Naive thymus-derived CD4-positive, alpha-beta T cell (primary cell): ENCODE results near the gene MC2R. TPM values are rescaled to one million over a fixed set of nuclear protein-coding genes. Genes with fewer than 3 reads are reported as not detected.
"Not testable (repeated sequence)": the region's sequence is repeated elsewhere in the genome, so short reads cannot be mapped to it uniquely, and the experiment has no call there.

ENCODE experiments used
- ATAC-seq: fragments of 150-1000 bp; cut with Tn5 transposase; 2 replicates; pipeline ENCODE4 v1.10.0; 2021; ENCODE audit warnings: mild to moderate bottlenecking, moderate library complexity
- CTCF ChIA-PET: fragments of 350-600 bp; sonication (Branson Sonifier 250); formaldehyde crosslinking; loops from one replicate; lab custom pipeline; 2021; ENCODE audit warnings: antibody characterized with exemption; lab: Charles Lee
- POLR2A ChIA-PET: fragments of 350-600 bp; sonication (Branson Sonifier 250); formaldehyde crosslinking; loops from one replicate; lab custom pipeline; 2021; ENCODE audit warnings: antibody characterized with exemption, inconsistent platforms; lab: Charles Lee
- DNase-seq, 9 donors: peaks; one replicate each; pipeline versions ENCODE4 v3.0.0 to v3.0.0-alpha.2; 2020 to 2022; ENCODE audit warnings: mixed read lengths in 1 of 9
- H3K27ac ChIP-seq: one replicate; pipeline ENCODE4 v1.7.0; 2013; ENCODE audit warnings: mild to moderate bottlenecking, low read depth, low read length, moderate library complexity
- H3K27me3 ChIP-seq, 2 donors: one replicate each; pipeline ENCODE4 v1.7.0; 2013; ENCODE audit warnings: low read length in 2 of 2, mild to moderate bottlenecking in 2 of 2, moderate library complexity in 2 of 2; ENCODE audit not compliant: control insufficient read depth in 2 of 2, insufficient read depth in 2 of 2
- H3K36me3 ChIP-seq, 3 experiments: 1 replicate in 2 of 3; 2 replicates in 1 of 3; pipeline ENCODE4 v1.7.0; 2013; ENCODE audit warnings: low read length in 3 of 3, mild to moderate bottlenecking in 3 of 3, moderate library complexity in 1 of 3; ENCODE audit not compliant: insufficient read depth in 3 of 3, control insufficient read depth in 2 of 3
- H3K4me1 ChIP-seq, 2 donors: one replicate each; pipeline ENCODE4 v1.7.0; 2013; ENCODE audit warnings: low read length in 2 of 2, mild to moderate bottlenecking in 2 of 2, moderate library complexity in 1 of 2; ENCODE audit not compliant: control insufficient read depth in 2 of 2, insufficient read depth in 2 of 2
- H3K4me3 ChIP-seq: 2 replicates; pipeline ENCODE4 v1.7.0; 2013; ENCODE audit warnings: mild to moderate bottlenecking, low read length
- H3K9me3 ChIP-seq, 3 experiments: 1 replicate in 2 of 3; 2 replicates in 1 of 3; pipeline ENCODE4 v1.7.0; 2013; ENCODE audit warnings: low read length in 3 of 3; ENCODE audit not compliant: control insufficient read depth in 2 of 3
- H3K27ac Mint-ChIP-seq, 9 donors: one replicate each; pipeline ENCODE4 v1.8.0; 2020 to 2022; ENCODE audit warnings: mixed read lengths in 9 of 9, mild to moderate bottlenecking in 8 of 9, moderate library complexity in 5 of 9, inconsistent platforms in 2 of 9
- H3K27me3 Mint-ChIP-seq, 5 donors: one replicate each; pipeline ENCODE4 v1.8.0; 2021 to 2022; ENCODE audit warnings: mixed read lengths in 5 of 5, mild to moderate bottlenecking in 1 of 5
- H3K36me3 Mint-ChIP-seq, 5 donors: one replicate each; pipeline ENCODE4 v1.8.0; 2020 to 2022; ENCODE audit warnings: mixed read lengths in 5 of 5, mild to moderate bottlenecking in 3 of 5, inconsistent platforms in 1 of 5
- H3K4me1 Mint-ChIP-seq, 7 donors: one replicate each; pipeline ENCODE4 v1.8.0; 2020 to 2022; ENCODE audit warnings: mixed read lengths in 7 of 7, mild to moderate bottlenecking in 3 of 7, inconsistent platforms in 1 of 7
- H3K4me3 Mint-ChIP-seq, 10 donors: one replicate each; pipeline ENCODE4 v1.8.0; 2020 to 2022; ENCODE audit warnings: mild to moderate bottlenecking in 10 of 10, mixed read lengths in 10 of 10, moderate library complexity in 6 of 10, inconsistent platforms in 2 of 10
- H3K9me3 Mint-ChIP-seq, 11 donors: one replicate each; pipeline ENCODE4 v1.8.0; 2020 to 2022; ENCODE audit warnings: mixed read lengths in 11 of 11, mild to moderate bottlenecking in 4 of 11, inconsistent platforms in 1 of 11, moderate library complexity in 1 of 11
- intact Hi-C, 2 donors: fragments of 100-400 bp; cut with micrococcal nuclease; formaldehyde crosslinking; loops; one replicate each; pipeline ENCODE4 v1.15.1; 2023
- polyA plus RNA-seq, 2 donors: library from polyadenylated mRNA; unstranded; fragments of 300-500 nt; fragmentation: Illumina TruSeq; gene quantifications; one replicate each; pipeline ENCODE4 v1.2.3, GENCODE V29; 2021
- total RNA-seq, 6 experiments: library from RNA in 5 of 6; stranded (reverse) in 5 of 6; gene quantifications; 1 replicate in 5 of 6; 2 replicates in 1 of 6; pipeline ENCODE4 v1.2.3 and lab custom pipeline; 2021 to 2026

Gene MC2R
- total and polyA plus RNA-seq, 7 experiments from 2014 or later, result not detected

DNA sequence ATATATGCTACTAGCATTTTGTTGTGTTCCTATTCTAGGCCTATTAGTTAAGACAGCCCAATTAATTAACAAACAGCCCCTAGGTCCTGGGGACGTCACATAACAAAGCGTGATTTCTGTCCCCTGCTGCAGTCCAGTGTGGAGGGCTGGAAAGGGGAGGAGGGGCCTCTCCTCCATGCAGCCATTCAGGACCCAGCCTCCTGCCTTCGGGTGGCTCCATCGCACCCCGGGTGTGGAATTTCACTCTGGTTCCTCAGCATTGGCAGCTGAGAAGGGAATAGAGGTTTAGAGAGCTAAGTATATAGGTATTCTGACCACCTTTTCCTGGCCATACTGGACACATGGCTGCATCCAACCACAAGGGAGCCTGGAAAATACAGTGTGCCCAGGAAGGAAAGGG, 42.4 kb downstream of the MC2R start:
- H3K9me3 Mint-ChIP-seq, result peaks cover 0 to 3% (median 0%) of the 10 kb centered on the region in 11 donors
- no peak for DNase-seq
- Histone ChIP-seq H3K4me3 (no peak overlapping the region), H3K9me3 (no peaks in the 10 kb centered on the region), H3K36me3 (no peaks in the 10 kb centered on the region), H3K27me3 (peaks cover 0 to 4% of the 10 kb centered on the region in 2 donors), H3K27ac (no peak overlapping the region), H3K4me1 (no peaks in the 10 kb centered on the region)
- peaks cover 0 to 7% (median 4%) of the 10 kb centered on the region in 7 donors for H3K4me1 Mint-ChIP-seq
- no peak for ATAC-seq
- ChIA-PET CTCF (no interaction called here), POLR2A (no interaction called here)
- intact Hi-C loops, result no loop called here
- H3K4me3 Mint-ChIP-seq, result no peak overlapping the region
- H3K27me3 Mint-ChIP-seq, result peaks cover 28 to 46% (median 30%) of the 10 kb centered on the region in 5 donors
- H3K36me3 Mint-ChIP-seq, result no peaks in the 10 kb centered on the region
- no peak overlapping the region for H3K27ac Mint-ChIP-seq

DNA sequence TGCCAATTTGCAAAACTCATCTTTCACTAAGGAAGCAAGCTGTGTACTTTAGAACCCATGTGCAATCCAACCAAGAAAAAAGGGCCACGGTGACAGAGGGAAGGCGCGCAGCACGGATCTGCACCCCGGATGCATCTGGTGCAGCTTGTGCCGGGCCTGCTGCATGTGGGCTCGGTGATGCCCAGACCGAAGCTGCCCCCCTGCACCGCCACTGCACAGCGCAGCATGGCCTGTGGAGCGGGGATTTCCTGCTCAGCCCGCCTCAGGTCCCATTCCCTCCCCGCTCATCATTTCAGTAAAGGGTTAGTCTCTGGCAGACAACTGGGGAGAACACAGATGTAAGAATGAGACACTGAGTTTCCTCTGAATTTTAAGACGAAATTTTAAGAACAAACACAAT, 43.0 kb downstream of the MC2R start:
- Histone ChIP-seq H3K27me3 (peaks cover 0 to 4% of the 10 kb centered on the region in 2 donors), H3K27ac (no peak overlapping the region), H3K4me3 (no peak overlapping the region), H3K4me1 (no peaks in the 10 kb centered on the region), H3K36me3 (no peaks in the 10 kb centered on the region), H3K9me3 (no peaks in the 10 kb centered on the region)
- ChIA-PET POLR2A (no interaction called here), CTCF (no interaction called here)
- H3K4me3 Mint-ChIP-seq, result no peak overlapping the region
- ATAC-seq (no peak), DNase-seq (no peak)
- peaks cover 0 to 7% (median 4%) of the 10 kb centered on the region in 7 donors for H3K4me1 Mint-ChIP-seq
- H3K27ac Mint-ChIP-seq, result no peak overlapping the region
- peaks cover 33 to 52% (median 35%) of the 10 kb centered on the region in 5 donors for H3K27me3 Mint-ChIP-seq
- intact Hi-C loops, result no loop called here
- peaks cover 0 to 5% (median 0%) of the 10 kb centered on the region in 11 donors for H3K9me3 Mint-ChIP-seq
- H3K36me3 Mint-ChIP-seq, result no peaks in the 10 kb centered on the region

DNA sequence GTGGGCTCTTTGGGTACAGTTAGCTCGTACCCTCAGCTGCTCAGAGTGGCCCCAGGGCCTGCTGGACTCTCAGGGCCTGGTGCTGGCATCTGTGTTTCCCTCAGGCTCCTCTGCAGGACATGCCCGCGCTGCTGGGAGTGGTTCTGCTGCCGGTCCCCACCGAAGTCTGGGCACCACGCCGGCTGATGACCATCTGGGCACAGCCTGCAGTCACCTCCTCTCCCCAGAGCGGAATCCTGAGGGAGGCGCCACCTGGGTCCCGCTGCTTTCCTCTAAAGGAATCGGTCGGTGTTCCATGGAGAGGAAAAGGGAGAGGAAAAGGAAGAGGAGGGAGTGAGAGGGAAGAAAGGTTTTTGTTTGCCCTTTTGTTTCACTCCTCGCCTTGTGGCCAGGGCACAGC, 43.6 kb downstream of the MC2R start:
- ChIA-PET CTCF (no interaction called here), POLR2A (no interaction called here)
- Histone ChIP-seq H3K27me3 (peaks cover 0 to 4% of the 10 kb centered on the region in 2 donors), H3K36me3 (no peaks in the 10 kb centered on the region), H3K4me1 (no peaks in the 10 kb centered on the region), H3K27ac (no peak overlapping the region), H3K9me3 (no peaks in the 10 kb centered on the region), H3K4me3 (no peak overlapping the region)
- Mint-ChIP-seq H3K4me1 (peaks cover 0 to 7% (median 4%) of the 10 kb centered on the region in 7 donors), H3K4me3 (no peak overlapping the region), H3K9me3 (peaks cover 0 to 5% (median 0%) of the 10 kb centered on the region in 11 donors), H3K27me3 (peaks cover 40 to 58% (median 42%) of the 10 kb centered on the region in 5 donors), H3K36me3 (no peaks in the 10 kb centered on the region), H3K27ac (no peak overlapping the region)
- no peak for ATAC-seq
- intact Hi-C loops, result no loop called here
- DNase-seq, result no peak

DNA sequence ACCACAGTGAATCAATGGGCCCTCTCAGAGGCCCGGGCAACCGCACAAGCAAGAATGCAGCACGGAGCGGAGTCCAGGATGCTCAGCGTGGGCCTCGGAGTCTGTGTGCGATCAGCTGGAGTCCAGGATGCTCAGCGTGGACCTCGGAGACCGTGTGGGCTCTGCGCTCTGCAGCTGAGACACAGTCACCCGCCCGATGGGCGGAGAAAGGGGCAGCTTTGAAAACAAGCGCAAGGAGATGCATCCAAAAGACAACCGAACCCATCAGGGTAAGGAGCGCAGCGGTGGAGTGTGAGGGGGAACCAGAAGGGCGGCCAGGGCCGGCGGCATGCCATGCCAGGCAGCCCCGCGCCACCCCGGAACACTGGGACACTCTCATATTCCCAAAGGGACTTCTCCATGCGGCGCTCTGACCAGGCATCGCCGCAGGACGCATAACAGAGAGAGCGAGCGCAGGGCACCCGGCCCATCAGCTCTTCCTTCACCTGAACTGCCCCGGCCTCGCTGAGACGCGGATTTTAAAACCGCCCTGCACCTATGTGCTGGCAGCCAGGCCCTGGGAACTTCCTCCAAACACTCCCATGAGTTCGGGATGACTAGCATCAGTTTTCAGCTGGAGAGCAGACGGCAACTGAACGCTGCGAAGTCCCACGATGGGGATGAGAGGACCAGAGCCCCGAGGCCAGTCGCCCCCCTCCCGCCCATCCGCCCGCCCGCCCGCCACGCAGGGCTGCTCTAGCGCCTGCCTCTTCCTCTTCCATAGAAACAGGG, 46.6 kb downstream of the MC2R start:
- H3K27ac ChIP-seq, result no peak overlapping the region
- Mint-ChIP-seq H3K27me3 (peaks cover 51 to 73% (median 57%) of the 10 kb centered on the region in 5 donors), H3K9me3 (peaks cover 0 to 9% (median 0%) of the 10 kb centered on the region in 11 donors), H3K36me3 (no peaks in the 10 kb centered on the region), H3K27ac (no peak overlapping the region), H3K4me3 (peak overlapping the region in 1 of 10 donors; percentile 30), H3K4me1 (peaks cover 0 to 7% (median 4%) of the 10 kb centered on the region in 7 donors)
- ChIA-PET POLR2A (no interaction called here), CTCF (no interaction called here)
- intact Hi-C loops, result no loop called here
- no peak overlapping the region for H3K4me3 ChIP-seq
- no peak for ATAC-seq
- DNase-seq, result no peak
- peaks cover 0 to 4% of the 10 kb centered on the region in 2 donors for H3K27me3 ChIP-seq
- H3K9me3 ChIP-seq, result no peaks in the 10 kb centered on the region
- no peaks in the 10 kb centered on the region for H3K36me3 ChIP-seq
- H3K4me1 ChIP-seq, result no peaks in the 10 kb centered on the region

GRCh38 chr18:13862898-13863297, 52.4 kb downstream of the MC2R start:
- CTCF ChIA-PET, result interaction anchor here (0.6 kb wide), 1 partner anchor 10 kb away, joined by 4 read pairs; no protein-coding TSS in a partner anchor
- H3K27me3 Mint-ChIP-seq, result peaks cover 33 to 57% (median 37%) of the 10 kb centered on the region in 5 donors
- POLR2A ChIA-PET, ATAC-seq, H3K36me3 Mint-ChIP-seq, H3K9me3 ChIP-seq, H3K27ac Mint-ChIP-seq, intact Hi-C loops, H3K4me1 ChIP-seq, H3K36me3 ChIP-seq, H3K4me3 Mint-ChIP-seq, DNase-seq, H3K27me3 ChIP-seq, H3K27ac ChIP-seq, H3K4me3 ChIP-seq, H3K4me1 Mint-ChIP-seq: not testable (repeated sequence)
- peaks cover 0 to 36% (median 11%) of the 10 kb centered on the region in 11 donors for H3K9me3 Mint-ChIP-seq

GRCh38 chr18:13849791-13850190, 65.5 kb downstream of the MC2R start:
- Mint-ChIP-seq H3K4me1 (no peaks in the 10 kb centered on the region), H3K4me3 (no peak overlapping the region), H3K36me3 (peaks cover 0 to 5% (median 0%) of the 10 kb centered on the region in 5 donors), H3K9me3 (peaks cover 0 to 62% (median 25%) of the 10 kb centered on the region in 11 donors), H3K27me3 (peaks cover 0 to 17% (median 13%) of the 10 kb centered on the region in 5 donors), H3K27ac (no peak overlapping the region)
- H3K4me1 ChIP-seq, result no peaks in the 10 kb centered on the region
- no peaks in the 10 kb centered on the region for H3K27me3 ChIP-seq
- ChIA-PET POLR2A (no interaction called here), CTCF (no interaction called here)
- no peak overlapping the region for H3K27ac ChIP-seq
- ATAC-seq, result no peak
- H3K36me3 ChIP-seq, result no peaks in the 10 kb centered on the region
- peaks cover 0 to 9% (median 0%) of the 10 kb centered on the region in 3 experiments for H3K9me3 ChIP-seq
- H3K4me3 ChIP-seq, result no peak overlapping the region
- intact Hi-C loops, result no loop called here
- no peak for DNase-seq

DNA sequence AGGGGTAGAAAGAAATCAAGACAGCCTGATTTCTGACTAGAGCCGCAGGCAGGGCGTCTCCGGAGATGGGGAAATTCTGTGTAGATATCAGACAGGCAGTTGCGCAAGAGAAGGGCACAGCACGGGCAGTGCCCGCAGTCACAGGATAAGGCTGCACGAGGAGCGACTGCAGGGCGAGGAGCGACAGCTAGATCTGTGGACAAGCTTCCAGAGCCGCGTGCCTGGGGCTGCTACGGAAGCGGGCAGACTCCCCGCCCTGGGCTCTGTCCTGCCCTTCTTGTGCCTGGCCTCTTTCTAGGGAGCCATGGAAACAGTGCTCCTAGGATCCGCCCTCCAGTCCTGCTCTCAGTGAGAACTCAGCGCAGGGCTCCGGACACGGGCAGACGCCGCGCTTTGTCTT, 78.8 kb downstream of the MC2R start:
- H3K27ac Mint-ChIP-seq, result no peak overlapping the region
- H3K27me3 Mint-ChIP-seq, result peaks cover 11 to 35% (median 31%) of the 10 kb centered on the region in 5 donors

More for the DNA sequence above, 78.8 kb downstream of the MC2R start:
- Mint-ChIP-seq H3K4me1 (no peaks in the 10 kb centered on the region), H3K4me3 (no peak overlapping the region), H3K9me3 (peaks cover 0 to 6% (median 0%) of the 10 kb centered on the region in 11 donors), H3K36me3 (no peaks in the 10 kb centered on the region)
- H3K27me3 ChIP-seq, result no peaks in the 10 kb centered on the region
- ATAC-seq (no peak), DNase-seq (no peak)
- H3K4me3 ChIP-seq, result no peak overlapping the region
- intact Hi-C loops, result no loop called here
- no peak overlapping the region for H3K27ac ChIP-seq
- H3K4me1 ChIP-seq, result no peaks in the 10 kb centered on the region
- CTCF ChIA-PET, result no interaction called here
- H3K36me3 ChIP-seq, result no peaks in the 10 kb centered on the region
- H3K9me3 ChIP-seq, result no peaks in the 10 kb centered on the region
- POLR2A ChIA-PET, result no interaction called here
